ENCODE measurements around the gene RBL1. TPM values are rescaled to one million over a fixed set of nuclear protein-coding genes. Genes with fewer than 3 reads are reported as not detected.
"Not testable (repeated sequence)": the region's sequence is repeated elsewhere in the genome, so short reads cannot be mapped to it uniquely, and the experiment has no call there.

Gene RBL1
- total RNA-seq, 4 donors from 2014 or later: 8.0 to 30.6 (median 12.3) TPM

GRCh38 chr20:36969478-36970186 lies 126.2 kb downstream of the RBL1 start:
- no peak for DNase-seq (ENCODE audit: low spot score in 2 of 2)
- H3K27ac ChIP-seq: peak overlapping the region; percentile 42 to 86 (median 68)
- TF ChIP-seq EP300 (IDR thresholded peaks at IDR 0.05) (peak in 1 of 2 donors; percentile 86), CTCF (IDR thresholded peaks at IDR 0.05) (no peak), POLR2A (IDR thresholded peaks at IDR 0.05) (peak in 1 of 2 donors; percentile 35)
- H3K4me1 ChIP-seq: peaks cover 0 to 34% (median 17%) of the 10 kb centered on the region in 4 donors
- no peak overlapping the region for H3K4me3 ChIP-seq
- WGBS, 2 donors: 60 to 72% methylated on average over 10 of the region's 10 CpGs
- H3K27me3 ChIP-seq: no peaks in the 10 kb centered on the region
- H3K36me3 ChIP-seq: no peaks in the 10 kb centered on the region
- no peaks in the 10 kb centered on the region for H3K9me3 ChIP-seq

- Histone ChIP-seq H3K9me3 (no peaks in the 10 kb centered on the region), H3K4me3 (no peak overlapping the region), H3K36me3 (no peaks in the 10 kb centered on the region), H3K4me1 (peaks cover 0 to 34% (median 17%) of the 10 kb centered on the region in 4 donors), H3K27me3 (no peaks in the 10 kb centered on the region), H3K27ac (peak overlapping the region; percentile 42 to 86 (median 68))
- TF ChIP-seq EP300 (IDR thresholded peaks at IDR 0.05) (no peak), CTCF (IDR thresholded peaks at IDR 0.05) (no peak), POLR2A (IDR thresholded peaks at IDR 0.05) (no peak)
- DNase-seq (ENCODE audit: low spot score in 2 of 2): no peak
- WGBS, 2 donors: 48 to 58% methylated on average over 4 of the region's 4 CpGs
These were observed 126.7 kb downstream of the RBL1 start for GRCh38 chr20:36969051-36969450.

GRCh38 chr20:36967636-36968035 lies 128.2 kb downstream of the RBL1 start:
- Histone ChIP-seq H3K4me3 (no peak overlapping the region), H3K36me3 (no peaks in the 10 kb centered on the region), H3K9me3 (peaks cover 0 to 2% (median 0%) of the 10 kb centered on the region in 4 donors), H3K4me1 (peaks cover 0 to 34% (median 17%) of the 10 kb centered on the region in 4 donors), H3K27me3 (no peaks in the 10 kb centered on the region), H3K27ac (no peak overlapping the region)
- no peak for DNase-seq (ENCODE audit: low spot score in 2 of 2)
- no peak for TF ChIP-seq POLR2A (IDR thresholded peaks at IDR 0.05)
- no peak for TF ChIP-seq EP300 (IDR thresholded peaks at IDR 0.05)
- TF ChIP-seq CTCF (IDR thresholded peaks at IDR 0.05): no peak
- 88 to 90% methylated on average over 5 of the region's 5 CpGs for WGBS, 2 donors

GRCh38 chr20:36966965-36967364 lies 128.8 kb downstream of the RBL1 start:
- not testable (repeated sequence) for H3K36me3 ChIP-seq; H3K27me3 ChIP-seq; DNase-seq (ENCODE audit: low spot score in 2 of 2); H3K27ac ChIP-seq; H3K4me3 ChIP-seq; H3K9me3 ChIP-seq
- 90 to 93% methylated on average over 3 of the region's 3 CpGs for WGBS, 2 donors
- H3K4me1 ChIP-seq: peaks cover 0 to 34% (median 17%) of the 10 kb centered on the region in 4 donors

- not testable (repeated sequence) for H3K27me3 ChIP-seq; H3K27ac ChIP-seq; H3K4me3 ChIP-seq; H3K36me3 ChIP-seq; H3K4me1 ChIP-seq; H3K9me3 ChIP-seq; DNase-seq (ENCODE audit: low spot score in 2 of 2)
- 82 to 85% methylated on average over 9 of the region's 9 CpGs for WGBS, 2 donors
These were observed 133.3 kb downstream of the RBL1 start for GRCh38 chr20:36962354-36962941.

GRCh38 chr20:36959242-36959641 lies 136.6 kb downstream of the RBL1 start:
- H3K27ac ChIP-seq: no peak overlapping the region
- WGBS, 2 donors: 69 to 75% methylated on average over 4 of the region's 4 CpGs

More at GRCh38 chr20:36959242-36959641, 136.6 kb downstream of the RBL1 start:
- no peak for DNase-seq (ENCODE audit: low spot score in 2 of 2)
- H3K9me3 ChIP-seq: peaks cover 0 to 10% (median 0%) of the 10 kb centered on the region in 4 donors
- TF ChIP-seq POLR2A (IDR thresholded peaks at IDR 0.05): no peak
- no peaks in the 10 kb centered on the region for H3K36me3 ChIP-seq
- H3K4me3 ChIP-seq: no peak overlapping the region
- H3K4me1 ChIP-seq: peaks cover 0 to 31% (median 21%) of the 10 kb centered on the region in 4 donors
- no peaks in the 10 kb centered on the region for H3K27me3 ChIP-seq
